Left lung (tissue), 14 donors: ENCODE measurements around the gene MAS1L. TPM values are rescaled to one million over a fixed set of nuclear protein-coding genes. Genes with fewer than 3 reads are reported as not detected.

Experiments
- ATAC-seq: fragments of 200-7000 bp; cut with Tn5 transposase; one replicate; pipeline ENCODE4 v1.9.1; 2020; ENCODE audit warnings: moderate library complexity
- DNase-seq, 4 donors: peaks; one replicate each; pipeline ENCODE4 v3.0.0-alpha.2; 2013 to 2020
- H3K27ac ChIP-seq, 2 donors: fragments of 200-600 bp; sonication (generic) in 1 of 2; one replicate each; pipeline versions ENCODE4 v1.5.0 to v1.8.0; 2020 to 2021
- H3K27me3 ChIP-seq, 2 donors: fragments of 200-600 bp; sonication (generic) in 1 of 2; one replicate each; pipeline versions ENCODE4 v1.5.0 to v1.8.0; 2020 to 2021
- H3K36me3 ChIP-seq, 2 donors: fragments of 200-600 bp; sonication (generic) in 1 of 2; one replicate each; pipeline versions ENCODE4 v1.5.0 to v1.8.0; 2020 to 2021
- H3K4me1 ChIP-seq, 2 donors: fragments of 200-600 bp; one replicate each; pipeline ENCODE4 v1.8.0; 2021
- H3K4me3 ChIP-seq, 2 donors: fragments of 200-600 bp; sonication (generic) in 1 of 2; one replicate each; pipeline versions ENCODE4 v1.5.0 to v1.8.0; 2020 to 2021; ENCODE audit warnings: mild to moderate bottlenecking in 1 of 2
- H3K9me3 ChIP-seq, 2 donors: fragments of 200-600 bp; sonication (generic) in 1 of 2; one replicate each; pipeline versions ENCODE4 v1.5.0 to v1.8.0; 2020 to 2021
- CTCF ChIP-seq, 2 donors: fragments of 200-600 bp; sonication (generic) in 1 of 2; IDR thresholded peaks; one replicate each; pipeline versions ENCODE4 v1.5.0 to v1.8.0; 2021; ENCODE audit warnings: antibody characterized with exemption in 2 of 2
- intact Hi-C, 2 donors: fragments of 100-400 bp; cut with DNase I; formaldehyde crosslinking; loops; one replicate each; pipeline versions ENCODE4 v1.11.2 to v1.14.2; 2022
- long read RNA-seq, 12 donors: library from polyadenylated mRNA in 2 of 12; unstranded in 2 of 12; transcript quantifications; one replicate each; pipeline ENCODE4 v2.0.0 and lab custom pipeline, GENCODE V29; 2019 to 2026
- polyA plus RNA-seq, 6 donors: library from polyadenylated mRNA; unstranded; fragments of 120-200 nt; gene quantifications; one replicate each; pipeline ENCODE4 v1.2.1, GENCODE V29; 2013; ENCODE audit not compliant: insufficient read length in 6 of 6
- total RNA-seq, 2 donors: library from RNA; stranded (reverse); fragmentation: NEBNext Ultra II Directional; extraction: Animal tissue kit (Norgen Biotek cat#: 25700); gene quantifications; one replicate each; pipeline ENCODE4 v1.2.1, GENCODE V29; 2021
- donor health status: DM: no; HTN: yes; CAD: no.
- donor health status: DM: no; HTN: no; CAD: no.

MAS1L gene
- total RNA-seq (not detected), polyA plus RNA-seq (not detected)
- long read RNA-seq, donor 1, result 0 reads
- long read RNA-seq, donor 2, result 0 reads
- long read RNA-seq, donor 3, result 0 reads
- long read RNA-seq, donor 4, result 0 reads
- long read RNA-seq, donor 5, result 0 reads
- long read RNA-seq, donor 6, result 0 reads
- long read RNA-seq, donor 7, result 0 reads
- long read RNA-seq, donor 8, result 0 reads
- long read RNA-seq, donor 9, result 0 reads
- long read RNA-seq, donor 10, result 0 reads
- long read RNA-seq, donor 11, result 0 reads
- long read RNA-seq, donor 12, result 0 reads

GRCh38 chr6:29487660-29488059, at the start of gene MAS1L:
MAS1L (minus strand) TSS chr6:29487956; CDS start chr6:29487902, 54 bp downstream.
- H3K4me1 ChIP-seq, result no peaks in the 10 kb centered on the region
- no peaks in the 10 kb centered on the region for H3K9me3 ChIP-seq
- ATAC-seq, result no peak
- H3K36me3 ChIP-seq, result no peaks in the 10 kb centered on the region
- H3K4me3 ChIP-seq, result no peak within 1 kb of the TSS
- H3K27me3 ChIP-seq, result no peaks in the 10 kb centered on the region
- no peak for TF ChIP-seq CTCF (IDR thresholded peaks at IDR 0.05)
- H3K27ac ChIP-seq, result no peak within 1 kb of the TSS
- DNase-seq, result no peak
- intact Hi-C loops, result no loop called here

DNA sequence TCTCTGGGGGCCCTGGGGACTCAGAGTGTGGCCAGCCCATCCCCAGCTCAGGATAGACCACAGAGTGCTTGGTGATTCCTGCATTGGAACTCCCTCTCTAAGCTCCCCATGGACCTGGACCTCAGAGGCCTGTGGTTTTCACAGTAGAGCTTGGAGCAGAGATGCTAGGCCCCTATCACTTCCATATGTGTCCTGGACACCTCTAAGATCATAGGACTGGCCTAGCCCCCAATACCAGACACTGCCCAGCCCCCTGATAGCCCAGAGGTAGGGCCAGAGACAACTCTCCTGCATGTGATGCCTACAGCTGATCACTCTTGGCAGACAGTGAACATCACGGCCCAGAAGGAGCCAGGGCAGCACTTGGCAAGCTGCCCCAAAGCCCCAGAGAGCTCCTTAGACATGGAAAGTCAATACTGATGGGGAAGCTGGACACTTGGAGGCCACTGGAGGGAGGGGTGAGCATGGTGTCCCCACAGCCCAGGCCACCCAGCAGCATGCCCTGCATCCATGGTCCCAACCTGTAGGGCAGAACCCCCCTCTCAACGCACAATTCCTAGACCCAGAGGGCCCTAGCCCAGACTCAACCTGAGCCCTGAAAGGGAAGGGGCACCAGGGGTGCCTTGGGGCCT, 44.7 kb upstream of the MAS1L start:
- Histone ChIP-seq H3K27me3 (no peaks in the 10 kb centered on the region), H3K4me1 (no peaks in the 10 kb centered on the region), H3K9me3 (no peaks in the 10 kb centered on the region), H3K27ac (no peak overlapping the region), H3K36me3 (no peaks in the 10 kb centered on the region), H3K4me3 (no peak overlapping the region)
- intact Hi-C loops, result no loop called here
- ATAC-seq, result no peak
- no peak for TF ChIP-seq CTCF (IDR thresholded peaks at IDR 0.05)
- DNase-seq, result no peak

DNA sequence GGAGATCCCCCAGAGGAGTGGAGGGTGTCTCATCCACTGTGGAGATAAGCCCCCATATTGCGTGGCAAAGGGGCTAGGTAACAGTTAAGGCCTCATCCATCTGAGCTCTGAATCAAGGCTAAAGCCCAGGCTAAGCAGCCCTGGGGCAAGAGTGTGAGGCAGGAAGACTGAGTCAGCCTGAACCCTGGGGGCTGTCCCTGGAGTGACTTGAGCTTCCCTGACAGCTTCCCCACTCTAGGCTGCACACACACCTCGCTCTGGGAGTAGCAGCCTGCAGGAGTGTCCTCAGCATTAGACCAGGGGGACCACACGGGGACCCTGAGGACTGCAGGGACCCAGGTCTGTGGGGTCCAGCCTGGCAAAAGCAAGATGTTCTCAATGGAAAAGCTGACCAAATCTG, 43.9 kb upstream of the MAS1L start:
- Histone ChIP-seq H3K27ac (no peak overlapping the region), H3K36me3 (no peaks in the 10 kb centered on the region), H3K9me3 (no peaks in the 10 kb centered on the region), H3K27me3 (no peaks in the 10 kb centered on the region), H3K4me1 (no peaks in the 10 kb centered on the region), H3K4me3 (no peak overlapping the region)
- intact Hi-C loops, result no loop called here
- ATAC-seq, result no peak
- DNase-seq, result no peak
- no peak for TF ChIP-seq CTCF (IDR thresholded peaks at IDR 0.05)

DNA sequence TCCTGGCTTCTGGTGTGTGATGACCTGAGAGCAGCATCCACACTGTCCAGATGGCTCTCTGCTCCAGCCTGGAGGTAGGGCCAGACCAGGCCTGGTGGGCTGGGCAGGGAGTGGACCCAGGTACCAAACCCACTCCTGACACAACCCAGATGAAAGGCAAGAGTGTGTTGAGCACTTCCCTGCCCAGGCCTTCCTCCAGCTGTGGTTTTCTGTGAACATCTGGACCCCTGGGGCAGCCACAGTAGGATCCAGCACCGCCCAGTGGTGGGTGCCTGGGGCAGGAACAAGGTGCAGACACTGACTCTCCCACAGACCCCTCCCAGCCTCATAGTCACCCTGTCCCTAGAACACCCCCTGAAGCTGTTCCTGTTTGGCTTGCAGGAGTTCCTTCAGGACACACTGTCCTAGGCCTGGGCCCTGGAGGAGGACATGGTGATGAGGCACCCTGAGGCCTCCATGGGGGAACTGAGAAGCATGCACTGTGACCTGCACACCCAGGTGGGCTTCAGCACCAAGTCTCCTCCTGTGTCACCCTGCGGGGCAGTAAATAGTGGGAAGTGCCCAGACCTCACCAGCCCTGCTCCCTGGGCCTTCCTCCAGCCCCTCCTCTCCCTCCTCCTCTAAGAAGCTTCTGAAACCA, 43.0 kb upstream of the MAS1L start:
- ATAC-seq (no peak), DNase-seq (no peak)
- no peak for TF ChIP-seq CTCF (IDR thresholded peaks at IDR 0.05)
- H3K27ac ChIP-seq, result no peak overlapping the region
- no peaks in the 10 kb centered on the region for H3K4me1 ChIP-seq
- H3K36me3 ChIP-seq, result no peaks in the 10 kb centered on the region
- H3K4me3 ChIP-seq, result no peak overlapping the region
- H3K9me3 ChIP-seq, result no peaks in the 10 kb centered on the region
- intact Hi-C loops, result no loop called here
- H3K27me3 ChIP-seq, result no peaks in the 10 kb centered on the region

DNA sequence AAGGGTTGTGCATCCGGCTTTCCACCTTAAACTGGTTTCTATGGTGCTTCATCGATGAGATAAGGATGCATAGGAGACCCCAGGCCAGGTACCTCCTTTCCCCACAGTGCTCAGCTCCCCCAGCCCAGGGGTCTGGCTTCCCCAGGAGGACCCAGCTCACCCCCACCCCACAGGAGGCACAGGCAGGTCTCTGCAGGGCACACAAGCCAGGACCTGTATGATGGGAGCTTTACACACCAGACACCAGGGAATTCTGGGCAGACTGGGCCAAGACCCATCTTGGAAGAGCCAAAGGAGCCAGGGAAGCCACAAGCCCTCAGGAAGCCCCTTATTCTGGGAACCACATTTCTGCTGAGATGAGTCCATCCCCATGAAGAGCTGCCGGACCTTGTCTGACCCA, 42.2 kb upstream of the MAS1L start:
- H3K27me3 ChIP-seq, result no peaks in the 10 kb centered on the region

More for the DNA sequence above, 42.2 kb upstream of the MAS1L start:
- H3K27ac ChIP-seq, result no peak overlapping the region
- DNase-seq (no peak), ATAC-seq (no peak)
- intact Hi-C loops, result no loop called here
- no peaks in the 10 kb centered on the region for H3K4me1 ChIP-seq
- H3K4me3 ChIP-seq, result no peak overlapping the region
- no peaks in the 10 kb centered on the region for H3K36me3 ChIP-seq
- TF ChIP-seq CTCF (IDR thresholded peaks at IDR 0.05), result no peak
- H3K9me3 ChIP-seq, result no peaks in the 10 kb centered on the region
